GM19328 (cell line): ENCODE measurements around the gene FOXP1.

ENCODE experiments used
- ATAC-seq: cut with Tn5 transposase; IDR thresholded peaks from one replicate; pipeline ENCODE4 v1.9.1; 2021; ENCODE audit warnings: mild to moderate bottlenecking, moderate library complexity; ENCODE audit not compliant: unreplicated experiment

FOXP1 gene

DNA sequence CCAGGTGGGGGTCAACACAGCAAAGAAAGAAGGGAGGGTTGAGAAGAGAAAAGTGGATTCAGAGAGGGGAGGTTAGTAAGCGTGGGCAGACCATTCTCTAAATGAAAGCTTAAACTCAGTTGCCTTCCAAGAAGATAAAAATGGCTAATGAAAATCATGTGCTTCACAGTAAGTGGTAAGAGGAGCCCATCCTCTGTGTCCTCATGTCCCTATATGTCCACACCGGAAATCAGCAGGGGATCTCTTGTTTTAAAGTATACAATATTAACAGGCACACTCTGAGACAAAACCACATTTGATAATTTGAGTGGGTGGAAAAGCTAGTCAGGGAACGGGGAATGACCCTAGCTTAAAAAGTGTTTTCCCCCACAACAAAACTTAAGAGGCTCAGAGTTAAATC is 4.4 kb upstream of the FOXP1 start:
- no peak for ATAC-seq

DNA sequence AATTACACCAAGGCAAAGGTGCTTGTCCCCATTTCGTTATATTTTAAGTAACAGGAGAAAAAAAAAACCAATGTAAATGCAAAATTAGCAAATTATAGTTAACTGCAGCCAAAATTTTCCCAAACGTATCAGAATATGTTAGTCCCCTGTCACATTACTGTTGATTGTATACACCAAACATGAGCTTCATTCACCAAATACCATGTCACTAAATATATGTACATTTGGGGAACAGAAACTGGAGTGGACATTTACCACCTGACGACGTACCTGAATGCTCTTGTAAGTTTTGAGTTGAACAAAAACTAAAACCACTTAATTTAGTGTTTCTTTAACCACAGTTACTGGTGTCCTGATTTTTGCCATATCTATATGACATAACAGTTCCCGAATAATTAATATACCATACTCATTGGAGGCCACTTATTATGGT is 3.3 kb upstream of the FOXP1 start:
- ATAC-seq = no peak

DNA sequence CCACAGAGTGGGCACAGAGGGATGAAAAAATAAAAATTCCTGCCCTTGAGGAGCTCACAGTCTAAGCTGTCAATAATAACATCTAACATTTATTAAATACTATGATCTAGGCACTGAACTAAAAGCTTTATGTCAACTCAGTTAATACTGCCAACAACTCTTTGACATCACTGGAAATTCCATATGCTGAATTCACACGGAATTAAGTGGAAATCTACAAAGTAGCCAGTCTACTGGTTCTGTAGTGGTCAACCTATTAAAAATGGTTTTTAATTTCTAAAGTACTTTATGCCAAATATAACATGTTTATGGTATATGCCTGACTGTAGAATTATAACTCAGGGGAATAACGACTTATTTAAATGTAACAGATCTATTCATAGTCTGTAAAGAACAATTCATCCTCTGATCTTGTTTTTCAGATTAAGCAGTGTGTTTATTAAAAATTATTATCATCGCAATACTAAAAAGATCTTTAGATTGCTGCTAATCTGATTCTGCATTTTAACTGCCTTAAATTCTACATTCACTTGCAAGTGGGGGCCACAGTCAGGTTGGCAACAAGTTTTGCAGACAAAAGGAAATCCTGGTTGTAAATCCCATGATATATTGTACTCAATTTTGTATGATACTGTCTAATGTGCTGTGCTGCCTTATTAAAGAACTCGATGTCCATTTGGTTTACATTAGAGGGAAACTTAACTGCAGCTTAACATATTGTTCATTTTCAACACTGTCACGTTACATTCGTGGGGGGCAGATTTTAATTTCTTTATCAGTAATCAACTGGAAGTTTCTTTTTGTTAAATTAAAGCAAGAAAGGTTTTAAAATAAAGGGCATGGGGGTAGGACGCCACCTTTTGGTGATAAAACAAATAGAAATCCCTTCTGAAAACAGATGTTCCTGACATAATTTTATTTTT is 2.6 kb upstream of the FOXP1 start:
- no peak for ATAC-seq

DNA sequence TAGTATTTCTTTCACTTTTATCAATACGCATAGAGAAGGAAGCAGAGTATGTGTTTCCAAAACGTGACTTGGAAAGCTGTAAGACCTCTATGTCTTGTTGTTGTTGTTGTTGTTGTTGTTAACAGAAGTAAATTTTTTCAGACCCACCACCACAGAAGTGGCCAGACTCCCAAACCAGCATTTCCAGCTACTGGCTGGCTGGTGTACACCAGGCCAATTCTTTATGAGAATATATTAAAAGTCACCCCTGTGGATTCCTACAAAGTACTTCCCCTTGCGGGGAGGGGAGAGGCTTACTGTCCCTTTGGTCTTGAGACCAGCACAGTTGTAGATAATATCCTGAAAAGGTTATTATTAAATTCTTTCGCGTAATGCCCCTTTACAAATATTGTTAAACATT is 1.6 kb upstream of the FOXP1 start:
- ATAC-seq = no peak

DNA sequence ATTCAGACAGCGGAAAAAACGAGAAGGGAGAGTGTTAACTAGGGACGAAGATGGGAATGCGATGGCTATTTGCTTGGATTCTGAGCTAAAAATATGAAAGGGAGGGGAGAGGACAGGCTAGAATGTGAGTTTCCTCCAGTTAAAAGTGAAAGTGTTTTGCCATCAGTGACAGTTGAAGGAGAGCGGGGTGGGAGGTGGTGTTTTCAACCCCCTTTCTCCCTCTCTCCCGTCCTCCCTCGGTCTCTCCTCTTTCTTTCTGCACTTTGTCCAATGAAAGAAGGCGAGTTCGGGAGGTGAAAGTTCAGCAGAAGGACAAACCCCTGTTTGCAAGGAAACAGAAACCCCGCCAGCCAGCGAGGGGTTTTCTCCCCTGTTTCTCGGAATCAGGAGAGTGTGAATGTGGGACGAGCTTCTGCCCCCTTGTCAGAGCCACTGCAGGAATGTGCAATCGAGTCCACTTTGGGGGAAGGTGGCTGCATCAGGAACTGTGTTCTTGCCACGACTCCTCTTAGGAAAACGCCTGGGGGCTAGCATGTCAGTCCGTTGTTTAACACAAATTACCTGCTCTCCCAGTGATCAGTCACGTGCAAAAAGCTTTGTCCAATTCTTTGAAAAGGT is 975 bp upstream of the FOXP1 start:
- ATAC-seq = no peak

DNA sequence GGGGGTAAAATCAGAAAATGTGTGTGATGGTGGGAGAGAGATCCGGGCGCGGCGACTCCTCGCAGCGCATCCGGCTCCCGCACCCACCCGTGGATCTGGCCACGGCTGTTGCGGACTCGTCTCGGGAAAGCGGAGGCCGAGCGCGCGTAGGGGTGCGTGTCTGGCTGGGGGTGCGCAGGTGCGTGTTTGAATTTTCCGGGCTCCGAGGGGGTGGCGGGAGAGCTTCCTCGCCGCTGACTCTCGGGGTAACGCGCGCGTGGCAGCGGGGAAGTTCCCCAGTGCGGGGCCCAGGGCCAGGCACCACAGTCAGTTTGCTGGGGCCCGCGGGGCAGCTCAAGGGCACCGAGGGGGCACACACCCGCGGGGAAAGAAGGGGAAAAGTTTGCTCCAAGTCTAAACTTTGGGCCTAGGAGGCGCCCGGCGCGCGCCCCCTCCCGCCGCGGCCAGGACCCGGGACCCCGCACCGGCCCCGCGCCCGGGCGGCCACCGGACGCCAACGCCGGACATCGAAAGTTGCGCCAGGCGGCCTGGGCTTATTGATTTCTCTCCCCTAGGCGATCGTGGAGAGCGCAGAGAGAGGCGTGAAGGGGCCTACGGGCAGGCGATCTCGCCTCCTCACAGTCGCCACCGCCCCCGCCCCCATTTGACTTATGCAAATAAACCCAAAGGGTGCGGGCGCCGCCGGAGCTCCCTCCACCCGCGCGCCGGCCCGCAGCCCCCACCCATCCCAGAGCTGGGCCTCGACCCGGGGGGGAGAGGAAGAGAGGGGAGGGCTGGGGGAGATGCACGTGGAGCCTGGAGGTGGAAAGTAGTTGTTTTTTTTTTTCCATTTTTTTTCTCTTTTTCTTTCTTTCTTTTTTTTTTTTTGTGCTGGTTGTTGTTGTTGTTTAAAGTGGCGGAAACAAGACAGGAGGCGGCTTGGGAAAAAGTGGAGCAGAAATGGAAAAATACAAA is 639 bp downstream of the FOXP1 start:
- ATAC-seq = no peak

DNA sequence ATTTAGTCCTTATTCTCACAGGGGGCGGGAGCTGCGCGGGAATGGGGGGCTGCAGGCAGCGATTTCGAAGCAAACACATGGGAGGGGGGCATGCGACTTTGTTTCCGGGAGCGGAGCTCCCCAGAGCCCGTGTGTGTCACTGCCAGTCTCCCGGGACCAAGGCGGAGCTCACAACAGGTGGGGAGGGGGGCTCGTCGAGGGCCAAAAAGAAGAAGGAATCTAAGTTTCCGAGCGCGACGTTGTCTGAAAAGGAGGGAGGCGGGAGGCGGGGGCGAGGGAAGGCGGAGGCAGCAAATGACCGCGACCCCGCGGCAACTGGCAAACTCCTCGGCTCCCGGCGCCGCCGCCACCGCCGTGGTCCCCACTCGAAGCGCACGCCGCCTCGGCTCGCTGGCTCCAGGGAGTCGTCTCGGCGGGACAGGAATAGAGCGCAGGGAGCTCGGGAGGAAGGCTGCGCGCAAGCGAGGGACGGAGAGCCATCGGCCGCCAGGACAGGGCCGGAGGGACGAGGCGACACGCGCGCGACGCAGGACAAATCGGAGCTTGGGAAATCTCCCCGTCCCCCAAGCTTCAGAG is 1.4 kb downstream of the FOXP1 start:
- no peak for ATAC-seq

DNA sequence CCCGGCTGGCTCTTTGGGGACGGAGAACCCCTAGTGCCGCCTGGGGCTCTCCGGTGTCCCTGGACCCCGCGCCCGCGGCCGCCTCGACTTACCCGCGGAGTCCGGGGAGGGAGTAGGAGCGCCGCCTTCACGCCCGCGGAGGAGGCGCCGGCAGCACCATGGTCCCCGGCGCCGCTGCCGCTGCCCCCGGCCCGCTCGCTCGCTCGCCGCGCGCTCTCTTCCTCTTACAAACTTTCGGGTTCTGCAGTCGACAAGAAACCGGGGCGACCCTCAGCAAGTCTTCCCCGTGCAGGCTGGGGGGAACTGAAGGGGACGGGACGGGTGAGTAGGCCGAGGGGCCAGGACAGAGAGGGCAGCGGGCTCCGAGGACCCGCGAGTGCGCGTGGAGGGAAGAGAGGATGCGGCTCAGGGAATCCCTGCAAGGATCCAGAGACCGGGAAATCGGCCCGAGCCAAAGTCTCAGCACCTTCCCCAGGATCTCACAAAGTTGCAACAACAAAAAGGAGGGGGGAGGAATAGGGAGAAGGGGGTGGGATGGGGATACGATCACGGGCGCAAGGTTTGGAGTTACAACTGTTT is 2.0 kb downstream of the FOXP1 start:
- ATAC-seq = no peak

DNA sequence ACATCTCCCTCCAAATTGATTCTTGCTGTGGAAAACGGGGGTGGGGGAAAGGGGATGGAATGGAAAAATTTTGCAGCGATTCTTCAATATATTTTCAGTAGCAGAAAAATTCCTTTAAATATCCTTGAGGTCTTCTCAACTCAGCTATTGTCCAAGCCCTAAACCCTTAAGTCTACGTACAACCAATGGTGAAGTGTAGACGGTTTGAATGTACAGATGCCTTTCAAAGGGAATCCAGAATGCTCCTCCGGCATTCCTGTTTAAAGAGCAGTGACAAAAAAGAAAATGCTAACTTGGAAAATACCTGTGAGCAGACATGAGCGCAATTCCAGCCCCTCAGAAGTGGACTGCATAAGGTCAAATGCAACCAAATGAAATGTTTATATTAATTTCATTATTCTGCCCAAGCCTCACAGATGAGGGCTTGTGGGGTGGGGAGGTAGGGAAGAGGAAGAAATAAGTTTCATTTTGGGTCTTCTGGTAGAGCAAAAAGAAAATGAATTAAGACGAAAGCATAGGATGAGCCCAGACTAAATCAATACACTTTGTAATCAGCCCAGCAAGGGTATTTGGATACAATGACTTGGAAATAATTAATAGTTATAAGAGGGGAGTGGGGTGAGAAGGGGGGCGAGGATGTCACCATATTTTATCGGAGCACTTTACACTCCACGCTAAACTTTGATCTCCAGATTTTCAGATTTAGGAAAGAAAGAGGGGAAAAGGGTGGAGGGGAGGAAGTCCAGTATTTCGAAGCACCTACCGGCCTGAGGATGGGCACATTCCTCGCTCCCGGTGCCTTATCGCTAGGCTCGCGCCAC is 2.7 kb downstream of the FOXP1 start:
- ATAC-seq = no peak

DNA sequence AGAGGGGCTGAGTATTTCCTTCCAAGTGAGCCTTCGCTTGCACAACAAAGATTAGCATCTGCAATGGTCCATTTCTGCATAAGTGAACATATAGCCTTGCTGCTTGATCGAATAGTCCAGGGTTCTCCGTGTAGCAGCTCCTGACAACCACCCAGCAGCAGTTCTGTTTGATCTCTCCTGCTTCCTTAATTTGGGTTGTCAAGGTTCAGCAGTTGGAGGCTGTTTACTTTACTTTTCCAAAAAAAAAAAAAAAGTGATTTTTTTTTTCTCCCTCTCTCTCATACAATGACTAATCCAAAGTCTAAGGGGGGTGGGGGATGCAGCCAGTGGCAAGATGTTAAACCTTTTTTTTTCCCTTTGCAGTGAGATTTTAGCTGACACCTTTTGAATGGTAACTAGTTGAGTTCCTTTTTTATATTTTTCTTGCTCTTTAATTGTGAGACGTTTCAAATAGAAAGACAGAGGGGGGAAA is 3.6 kb downstream of the FOXP1 start:
- no peak for ATAC-seq

DNA sequence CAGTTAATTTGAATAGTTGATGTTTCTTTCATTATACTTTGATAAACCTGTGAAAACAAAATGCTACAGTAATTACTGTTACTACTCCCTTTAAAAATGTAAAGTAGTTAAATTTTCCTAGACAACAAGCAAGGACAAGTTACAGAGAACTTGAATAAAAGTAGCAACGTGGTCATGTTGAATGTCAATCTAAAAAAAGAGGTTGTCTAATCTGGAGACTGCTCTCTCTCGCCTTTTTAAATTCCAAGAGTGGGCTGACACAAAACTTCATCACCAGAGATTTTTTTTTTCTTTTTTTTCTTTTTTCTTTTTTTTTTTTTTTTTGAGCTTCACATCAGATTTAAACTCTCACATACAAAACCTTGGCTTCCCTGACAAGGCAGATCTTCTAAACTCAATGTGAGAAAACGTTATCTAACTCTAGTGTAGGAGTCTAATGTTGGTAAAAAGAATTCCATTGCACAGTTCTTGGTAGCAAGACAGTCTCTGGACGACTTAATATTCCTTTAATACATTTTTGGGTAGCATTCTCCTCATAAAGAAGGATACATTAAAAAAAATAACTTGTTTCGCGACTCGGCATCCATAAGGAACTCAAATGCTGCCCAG is 4.1 kb downstream of the FOXP1 start:
- no peak for ATAC-seq

DNA sequence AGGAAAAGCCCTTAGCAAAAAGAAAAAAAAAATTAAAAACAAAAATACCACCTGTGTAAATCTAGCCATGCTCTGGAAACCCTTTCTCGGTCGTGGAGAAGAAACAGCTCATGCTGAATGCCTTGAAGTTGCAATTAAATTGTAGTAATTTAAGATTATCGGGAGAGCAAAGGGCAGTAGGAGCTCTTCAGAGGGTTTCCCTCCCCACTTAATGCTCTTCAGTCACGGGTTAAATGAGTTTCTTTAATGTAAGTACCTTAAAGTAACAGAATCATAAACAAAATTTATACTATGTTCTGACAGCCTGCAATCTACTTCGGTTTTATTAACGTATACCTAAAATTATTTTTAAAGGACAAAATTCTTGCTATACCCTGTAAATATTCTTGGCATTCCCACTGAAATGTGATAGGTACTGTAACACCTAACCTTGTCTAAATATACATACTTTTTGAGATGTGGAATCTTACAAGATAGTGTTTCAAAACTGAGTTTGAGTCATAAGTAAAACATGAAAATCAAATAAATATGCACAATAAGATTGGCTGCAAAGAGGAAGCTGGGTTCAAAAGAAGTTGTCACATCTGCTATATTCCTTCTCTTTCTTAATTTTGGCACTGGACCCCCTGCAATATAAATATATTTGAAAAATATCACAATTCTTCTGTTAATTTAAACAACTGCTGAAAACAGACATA is 5.3 kb downstream of the FOXP1 start:
- ATAC-seq = no peak

DNA sequence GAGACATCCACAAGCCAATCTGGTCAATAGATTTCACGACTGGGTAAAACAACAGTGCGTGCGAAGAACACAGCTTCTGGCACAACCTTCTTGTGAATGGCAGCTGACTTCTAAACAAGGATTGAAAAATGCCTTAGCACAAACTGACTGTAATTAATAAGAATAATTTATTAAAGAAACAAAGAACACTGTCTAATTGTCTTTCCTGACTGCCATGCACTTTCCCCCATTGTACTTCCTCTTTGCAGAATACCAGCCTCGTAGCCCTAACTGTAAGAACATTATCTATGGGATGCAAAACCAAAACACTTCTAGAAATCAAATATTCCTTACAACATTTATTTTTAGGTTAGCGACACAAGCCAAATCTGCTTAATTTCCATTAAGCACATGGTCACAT is 6.5 kb downstream of the FOXP1 start:
- ATAC-seq = no peak

DNA sequence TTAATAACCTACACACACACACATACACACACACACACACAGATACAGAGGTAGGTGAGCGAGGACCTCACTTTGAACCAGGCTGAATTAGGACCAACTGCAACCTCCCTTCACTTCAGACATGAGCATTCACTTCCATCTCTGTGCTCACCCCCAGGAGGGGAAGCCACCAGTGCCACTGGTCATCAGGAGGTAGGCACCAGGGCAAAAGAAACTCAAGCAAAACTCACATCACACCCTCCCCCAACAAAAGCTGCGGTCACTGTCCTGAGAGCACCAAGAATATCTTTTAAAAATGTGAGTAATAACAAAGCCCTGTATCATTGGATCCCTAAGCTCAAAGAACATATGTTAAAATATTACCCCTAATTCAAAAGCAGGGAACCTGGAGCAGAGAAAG is 8.1 kb downstream of the FOXP1 start:
- no peak for ATAC-seq

DNA sequence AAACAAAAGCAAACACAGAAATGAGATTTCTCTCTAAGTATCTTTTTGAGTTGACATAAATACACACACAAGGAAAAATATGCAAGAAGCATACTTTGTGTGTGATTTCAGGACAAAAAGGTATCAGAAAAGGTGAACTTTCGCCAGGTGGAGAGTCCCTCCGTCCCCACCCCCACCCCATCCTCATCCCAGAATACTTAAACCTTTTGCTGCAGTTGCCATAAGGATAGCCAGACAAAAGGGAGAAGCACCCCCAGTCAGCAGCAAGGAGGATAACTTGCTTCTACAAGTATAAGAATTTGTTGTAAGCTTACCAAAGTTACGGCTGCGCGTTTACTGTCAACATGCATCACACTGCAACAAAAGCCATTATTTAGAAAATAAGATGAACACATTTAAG is 10.3 kb downstream of the FOXP1 start:
- ATAC-seq = no peak

DNA sequence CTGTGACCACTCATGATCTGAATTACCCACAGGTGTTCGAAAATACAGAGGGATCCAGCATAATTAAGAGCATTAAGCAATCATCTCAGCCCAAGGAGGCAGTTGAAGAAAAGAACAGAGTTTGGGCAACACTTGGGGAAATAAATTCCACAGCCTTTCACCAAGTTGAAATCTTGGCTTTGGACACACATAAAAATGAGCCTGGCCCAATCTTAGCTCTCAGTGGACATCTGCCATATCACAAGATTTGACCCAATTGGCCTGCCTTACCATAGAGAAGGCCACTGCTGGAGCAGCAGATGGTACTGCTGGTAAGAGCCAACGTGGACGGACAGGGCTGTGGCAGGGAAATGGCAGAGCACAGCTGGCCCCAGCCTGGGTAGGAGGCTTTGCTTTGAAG is 13.0 kb downstream of the FOXP1 start:
- ATAC-seq = no peak

DNA sequence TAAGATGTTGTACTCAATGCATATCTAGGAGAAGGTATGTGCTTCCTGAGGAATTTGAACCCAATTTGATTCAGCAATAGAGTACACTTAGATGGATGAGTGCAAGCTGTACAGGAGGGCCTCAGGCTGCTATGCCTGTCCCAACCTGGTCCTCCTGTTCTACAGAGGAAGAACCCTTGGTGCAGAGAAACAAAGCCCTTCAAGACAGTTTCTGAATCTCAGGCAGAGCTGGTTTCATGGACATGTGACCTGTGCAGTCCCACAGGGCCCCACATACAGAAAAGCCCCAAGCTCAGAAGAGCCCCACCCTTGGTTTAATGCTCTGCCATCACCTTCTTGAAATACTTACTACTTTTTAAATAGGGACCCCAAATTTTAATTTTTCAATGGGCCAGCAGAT is 15.3 kb downstream of the FOXP1 start:
- ATAC-seq = no peak

DNA sequence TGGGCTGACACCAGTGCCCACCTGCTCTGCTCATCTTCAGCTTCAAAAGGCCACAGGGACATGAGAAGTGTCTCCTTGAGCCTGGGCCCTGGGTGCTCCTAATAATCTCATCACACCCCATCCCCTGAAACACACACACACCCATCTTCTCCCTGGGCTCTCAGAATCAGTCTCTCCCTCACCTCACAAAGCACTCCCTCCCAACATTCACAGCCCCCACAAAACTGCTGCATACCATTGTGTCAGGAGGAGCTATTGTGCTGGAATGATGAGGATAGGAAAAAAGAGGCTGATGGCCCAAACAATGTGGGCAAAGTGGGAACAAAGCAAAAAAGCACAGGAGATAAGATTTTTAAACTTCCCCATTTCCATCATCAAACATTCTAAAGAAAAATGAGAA is 16.8 kb downstream of the FOXP1 start:
- no peak for ATAC-seq

DNA sequence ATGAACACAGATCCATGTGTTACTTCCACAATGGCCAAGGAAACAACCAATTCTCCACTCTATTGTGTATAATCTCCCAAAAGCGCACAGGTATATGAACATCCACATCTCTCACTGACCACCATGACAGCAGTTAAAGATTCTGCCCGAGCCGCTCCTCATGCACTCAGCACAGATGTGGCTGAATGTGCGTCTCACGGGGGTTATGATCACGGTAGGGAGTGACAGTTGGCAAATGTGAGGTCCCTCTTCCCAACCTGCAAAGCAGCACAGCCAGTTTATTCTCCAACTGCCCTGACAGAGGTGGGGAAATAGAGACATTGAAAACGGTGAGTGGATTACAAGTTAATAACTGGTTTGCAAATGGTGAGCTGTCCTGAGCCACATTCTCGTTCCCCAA is 17.6 kb downstream of the FOXP1 start:
- no peak for ATAC-seq
